HG03139 (cell line): ENCODE data around the gene ZMIZ1.

ENCODE experiments used
- ATAC-seq: cut with Tn5 transposase; IDR thresholded peaks from one replicate; pipeline ENCODE4 v1.9.1; 2021; ENCODE audit not compliant: unreplicated experiment

Gene ZMIZ1

DNA sequence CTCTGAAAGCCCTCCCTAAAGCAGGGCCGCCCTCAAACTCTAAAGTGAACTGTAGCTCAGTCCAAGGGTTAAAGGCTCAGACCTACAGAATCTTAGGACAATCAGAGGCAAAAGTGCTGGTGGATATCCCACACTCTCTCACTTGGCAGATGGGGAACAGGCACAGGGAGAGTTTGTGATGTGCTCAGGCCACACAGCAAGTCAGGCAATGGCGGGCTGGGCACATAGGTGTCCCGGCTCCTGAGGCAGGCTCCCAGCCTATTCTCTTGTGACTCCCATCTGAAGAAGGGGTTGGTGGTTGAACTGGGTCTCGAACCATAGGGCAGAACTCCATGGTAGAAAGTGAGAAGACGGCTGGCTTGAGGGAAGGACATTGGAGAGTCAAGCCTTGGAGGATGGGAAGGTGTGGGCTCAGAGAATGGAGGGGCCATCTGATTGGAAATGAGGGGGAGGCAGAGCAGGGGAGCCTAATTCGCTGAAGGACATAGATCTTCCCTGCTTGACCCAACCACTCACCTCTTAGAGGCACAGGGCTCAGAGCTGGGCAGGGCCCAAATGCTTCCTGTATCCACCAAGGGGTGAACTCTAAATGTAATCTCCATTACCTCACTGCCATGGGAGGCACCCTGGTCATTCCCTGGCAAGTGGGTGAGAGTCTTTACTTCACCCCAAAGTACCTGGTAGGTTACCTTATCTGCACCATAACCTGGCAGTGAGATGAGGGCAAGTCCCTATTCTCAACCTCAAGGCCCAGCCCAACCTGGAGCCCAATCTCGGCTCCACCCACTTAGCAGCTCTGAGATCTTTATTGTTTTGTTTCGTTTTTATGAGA lies 4.9 kb upstream of the ZMIZ1 start:
- no peak for ATAC-seq

DNA sequence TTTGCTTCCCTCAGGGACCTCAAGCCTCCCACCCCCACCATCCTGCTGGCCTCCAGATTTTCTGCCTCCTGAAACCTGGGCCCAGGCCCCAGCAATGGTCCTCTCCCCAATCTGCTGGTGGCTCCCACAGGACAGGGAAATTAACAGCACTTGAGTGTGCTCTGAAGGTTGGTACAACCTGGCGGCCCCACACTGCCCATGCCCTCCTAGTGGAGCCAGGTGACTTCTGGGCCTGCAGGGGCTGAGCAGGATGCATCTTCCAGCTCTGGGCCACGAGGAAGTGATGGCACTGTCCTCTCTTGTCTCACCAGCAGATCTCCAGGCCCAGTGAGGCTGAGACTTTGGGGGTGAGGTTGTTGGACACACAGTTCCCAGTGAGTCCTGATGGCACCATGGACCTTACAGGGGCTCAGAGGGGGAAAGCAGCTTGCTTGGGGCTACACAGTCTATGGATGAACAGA lies 3.6 kb upstream of the ZMIZ1 start:
- no peak for ATAC-seq

DNA sequence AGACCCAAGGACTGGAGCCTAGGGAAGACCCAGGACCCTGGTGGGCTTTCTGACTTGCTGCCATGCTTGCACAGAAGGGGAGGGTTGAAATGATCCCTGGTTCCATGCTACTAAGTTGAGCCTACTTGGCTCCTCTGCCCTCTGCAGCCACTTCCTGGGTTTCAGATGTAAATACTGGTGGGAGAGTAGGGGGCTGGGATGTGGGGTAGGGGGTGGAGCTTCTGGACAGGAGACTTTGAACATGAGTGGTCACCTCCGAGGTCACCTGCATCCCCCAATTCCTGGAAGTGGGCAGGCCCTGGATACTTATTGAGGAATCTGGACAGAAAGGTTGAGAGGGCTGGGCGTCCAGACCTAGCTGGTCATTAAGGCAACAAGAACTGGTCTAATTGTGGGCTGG lies 2.9 kb upstream of the ZMIZ1 start:
- ATAC-seq = no peak

DNA sequence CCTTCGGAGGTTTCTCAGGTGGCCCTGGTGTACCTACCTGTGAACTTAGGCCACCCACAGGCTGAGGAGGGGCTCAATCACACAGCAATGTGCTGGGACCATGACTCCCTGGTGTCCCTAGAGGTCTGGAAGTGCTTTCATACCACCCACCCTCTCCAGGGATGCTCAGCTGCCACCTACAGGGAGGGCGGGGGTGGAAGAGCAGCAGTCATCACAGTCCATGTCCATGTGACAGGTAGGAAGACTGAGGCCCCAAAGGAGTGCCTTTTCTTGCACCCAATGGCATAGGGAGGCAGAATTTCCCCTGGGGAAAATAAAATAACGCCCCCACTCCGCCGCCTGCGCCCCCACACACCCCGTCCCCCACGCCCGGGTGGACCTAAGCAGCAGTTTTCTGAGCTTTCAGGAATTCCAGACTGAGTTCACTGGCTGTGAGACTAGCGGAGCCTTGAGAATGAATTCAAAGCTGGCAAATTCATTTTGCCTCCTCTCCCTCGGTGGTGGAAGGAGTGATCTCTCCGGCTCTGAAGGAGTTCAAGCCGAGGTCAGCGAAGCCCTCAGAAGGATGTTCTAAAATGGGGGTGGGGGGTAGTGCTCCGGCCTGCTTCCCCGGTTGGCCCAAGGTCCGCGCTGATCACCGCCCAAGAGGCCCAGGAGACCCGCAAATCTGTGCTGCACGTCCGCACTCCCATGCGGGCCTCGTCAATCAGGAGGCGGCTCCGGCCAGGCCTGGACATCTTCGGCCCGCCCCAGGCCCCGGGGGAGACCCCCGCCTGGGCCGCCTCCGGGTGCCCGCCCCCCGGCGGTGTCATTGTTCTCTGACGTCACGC lies 2.1 kb upstream of the ZMIZ1 start:
- no peak for ATAC-seq

DNA sequence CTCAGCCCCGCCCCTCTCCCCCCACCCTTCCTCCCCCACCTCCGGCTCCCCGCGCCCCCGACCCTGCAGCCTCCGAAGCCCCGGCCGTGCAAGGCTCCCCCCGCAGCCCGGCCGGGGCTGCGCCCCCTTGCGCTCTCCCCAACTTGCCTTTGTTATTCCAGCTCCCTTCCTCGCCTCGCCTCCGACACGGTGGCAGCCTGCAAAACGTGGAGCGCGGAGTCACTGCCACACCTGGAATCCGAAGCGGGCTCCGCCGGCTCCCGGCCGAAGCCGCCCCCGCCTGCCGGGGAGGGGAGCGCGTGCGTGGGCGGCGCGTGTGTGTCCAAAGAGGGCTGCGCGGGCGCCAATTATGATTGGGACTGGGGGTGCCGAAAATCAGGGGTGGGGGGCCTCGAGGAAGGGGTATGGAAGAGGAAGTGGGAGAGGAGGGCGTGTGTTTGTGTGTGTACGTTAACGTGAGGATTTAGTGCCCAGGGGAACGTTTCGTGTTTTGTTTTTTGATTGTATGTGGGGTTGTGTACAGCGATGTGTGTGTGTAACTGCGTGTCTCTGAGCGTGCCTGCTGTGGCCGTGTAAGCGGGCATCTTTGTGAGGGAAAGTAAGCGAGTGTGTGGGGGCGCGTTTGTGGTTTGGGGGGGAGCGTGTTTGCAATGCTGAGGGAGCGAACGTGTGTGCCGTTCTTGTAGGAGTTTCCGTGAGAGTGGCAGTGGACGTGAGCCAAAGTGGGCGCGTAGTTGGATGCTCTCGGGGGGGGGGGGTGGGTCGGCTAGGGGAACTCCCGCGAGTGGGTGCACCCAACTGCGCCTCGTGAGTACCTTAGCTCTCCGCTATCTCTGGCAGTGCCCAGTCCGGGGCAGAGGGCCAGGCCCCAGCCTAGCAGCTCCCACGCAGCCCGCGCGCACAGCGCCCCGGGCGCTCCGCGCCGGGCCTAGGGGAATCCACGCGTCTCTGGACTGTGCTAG lies 1.2 kb upstream of the ZMIZ1 start:
- no peak for ATAC-seq

DNA sequence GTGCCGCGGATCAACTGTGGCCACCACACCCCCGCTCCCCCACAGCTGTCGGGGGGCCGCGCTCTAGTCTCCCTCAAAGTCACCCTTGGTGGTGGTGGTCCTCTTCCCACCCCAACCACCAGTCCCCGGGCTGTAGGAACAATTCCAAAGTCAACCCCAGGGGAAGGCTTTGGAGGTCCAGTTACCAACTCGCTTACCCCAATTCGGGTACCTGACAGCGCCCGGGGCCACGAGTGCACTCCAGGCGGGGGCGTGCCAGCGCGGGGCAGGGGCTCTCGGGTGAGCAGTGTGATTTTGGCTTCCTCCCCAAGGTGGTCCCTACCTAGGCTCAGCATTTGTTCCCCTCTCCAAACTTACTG lies 584 bp upstream of the ZMIZ1 start:
- ATAC-seq = no peak

DNA sequence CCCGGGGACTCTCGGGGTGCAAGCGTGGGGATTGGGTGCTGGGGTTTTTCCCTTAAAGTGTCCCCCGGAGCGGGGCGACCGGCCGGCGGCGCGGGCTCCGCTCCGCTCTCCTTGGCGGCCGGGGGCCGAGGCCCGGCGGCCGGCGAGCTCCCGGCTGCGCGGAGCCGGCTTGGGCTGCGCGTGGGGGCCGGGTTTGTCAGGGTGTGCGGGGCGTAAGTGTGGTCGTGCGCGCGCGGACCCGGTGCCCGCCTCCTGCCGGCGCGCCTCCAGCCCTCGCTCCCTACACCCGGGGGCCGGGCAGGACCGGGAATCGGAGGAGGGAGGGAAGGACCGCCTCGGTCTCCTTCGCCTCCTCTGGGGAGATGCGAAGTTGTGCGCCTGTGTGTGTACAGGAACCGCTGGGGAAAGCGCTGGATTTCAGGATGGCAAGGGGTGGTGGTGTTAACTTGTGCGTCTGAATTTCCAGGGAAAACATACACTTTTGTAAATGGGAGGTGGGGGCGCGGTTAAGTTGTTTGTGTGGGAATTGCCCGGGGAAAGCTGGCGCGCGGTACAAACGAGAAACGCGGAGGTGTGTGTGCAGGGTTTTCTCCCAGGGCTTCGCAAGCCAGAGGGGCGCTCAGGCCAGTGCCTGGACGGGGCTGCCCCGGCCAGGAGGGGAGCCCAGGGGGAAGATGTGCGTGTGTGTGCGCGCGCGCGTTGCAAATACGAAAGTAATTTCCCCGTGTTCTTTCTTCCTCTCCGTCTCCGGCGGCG lies 737 bp downstream of the ZMIZ1 start:
- ATAC-seq = peak; percentile 3

DNA sequence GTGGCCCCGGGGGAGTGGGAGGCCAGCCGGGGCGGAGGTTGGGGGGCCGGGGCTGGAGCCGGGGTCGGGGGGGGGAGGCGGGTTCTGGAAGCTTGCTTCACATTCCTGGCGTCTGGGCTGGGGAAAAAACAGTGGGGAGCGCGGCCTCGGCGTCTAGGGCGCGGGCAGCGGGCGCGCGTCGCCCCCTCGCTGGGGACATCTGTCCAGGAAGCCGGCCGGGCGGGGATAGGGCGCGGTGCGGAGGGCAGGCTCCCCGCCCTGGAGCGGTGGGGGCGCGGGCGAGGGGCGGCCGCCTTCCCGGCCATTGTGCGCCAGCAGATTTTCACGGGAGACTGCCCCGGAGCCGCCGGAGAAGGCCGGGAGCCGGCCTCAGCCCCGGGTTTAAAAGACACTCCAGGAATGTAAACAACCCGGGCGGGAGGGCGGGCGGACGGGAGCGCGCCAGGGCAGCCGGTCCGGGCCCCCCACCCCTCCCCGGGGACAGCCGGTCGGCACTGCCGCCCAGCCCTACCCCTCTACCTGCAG lies 1.4 kb downstream of the ZMIZ1 start:
- no peak for ATAC-seq

DNA sequence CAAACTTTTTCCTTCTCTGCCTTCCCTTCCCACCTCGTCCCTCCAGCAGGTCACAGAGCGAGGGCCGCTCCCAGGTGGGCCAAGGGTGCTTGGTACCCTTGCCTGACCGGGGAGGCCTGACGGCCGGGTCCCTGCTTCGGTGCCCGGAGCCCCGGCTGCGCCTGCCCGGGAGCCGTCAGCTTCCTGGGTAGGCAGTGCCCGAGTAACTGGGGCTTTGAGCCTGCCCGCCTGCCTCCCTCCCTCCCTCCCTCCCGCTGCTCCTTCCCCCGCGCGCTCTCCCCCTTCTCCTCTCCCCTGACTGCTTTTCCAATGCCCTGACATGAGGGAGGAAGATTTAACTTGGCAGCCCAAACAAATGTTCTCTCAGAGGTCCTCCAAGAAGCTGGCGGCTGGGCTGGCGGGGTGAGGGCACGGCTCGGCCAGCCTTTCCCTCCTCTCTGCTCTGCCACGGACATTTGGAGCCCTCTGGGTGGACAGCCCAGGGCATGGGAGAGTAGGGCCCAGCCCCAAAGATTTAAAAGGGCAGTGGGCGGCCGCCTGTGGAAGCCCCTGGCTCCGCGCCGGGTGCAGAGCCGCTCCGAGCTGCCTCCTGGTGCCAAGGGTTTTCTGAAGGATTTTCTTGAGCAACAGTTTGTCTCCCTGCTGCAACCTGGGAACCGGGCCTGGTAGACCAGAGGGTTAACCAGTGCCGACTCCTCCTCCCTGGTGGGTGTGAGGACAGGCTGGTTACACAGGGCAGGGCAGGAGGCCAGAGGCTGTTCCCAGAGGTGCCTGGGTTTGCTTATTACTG lies 2.0 kb downstream of the ZMIZ1 start:
- no peak for ATAC-seq

DNA sequence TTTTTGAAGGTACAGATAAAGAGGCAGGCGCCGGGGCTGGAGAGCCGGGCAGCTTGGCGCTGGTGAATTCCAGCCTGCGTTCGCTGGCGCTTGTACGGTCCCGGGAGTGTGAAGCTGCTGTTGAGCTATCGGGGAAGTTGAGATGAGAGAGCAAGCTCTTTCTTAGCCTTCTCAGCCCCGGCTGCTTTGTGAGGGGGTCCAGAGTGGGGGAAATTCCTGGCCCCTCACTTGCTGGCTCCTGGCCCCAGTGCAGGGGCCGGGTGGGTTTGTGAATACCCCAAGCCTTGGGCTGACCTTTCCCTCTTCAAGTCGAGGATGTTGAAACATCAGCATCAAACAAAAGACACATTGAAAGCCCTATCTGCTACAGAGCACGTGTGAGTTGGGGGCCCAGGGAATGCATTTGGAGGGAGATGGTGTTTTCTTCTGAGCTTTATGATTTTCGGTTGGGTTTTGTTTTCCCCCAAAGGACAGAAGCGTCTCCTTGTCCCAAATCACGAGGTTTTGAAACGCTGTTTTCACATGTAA lies 2.7 kb downstream of the ZMIZ1 start:
- ATAC-seq = no peak

DNA sequence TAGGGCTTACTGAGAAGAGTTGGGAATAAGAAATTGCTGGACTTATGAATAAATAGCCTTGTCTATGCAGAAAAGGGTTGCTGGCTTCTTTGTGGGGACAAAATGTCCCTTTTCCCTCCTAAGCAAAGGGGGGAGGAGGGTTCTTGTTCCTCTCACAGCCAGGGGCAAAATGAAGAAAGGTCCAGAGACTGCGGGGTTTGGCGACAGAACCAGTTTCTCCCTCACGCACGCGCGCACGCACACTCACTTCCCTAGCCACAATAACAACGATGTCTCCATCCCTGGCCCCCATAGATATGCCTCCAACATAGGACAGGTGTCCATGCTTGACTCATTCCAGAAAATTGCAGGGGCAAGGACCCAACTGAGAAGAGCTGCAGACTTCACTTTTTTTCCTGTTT lies 3.3 kb downstream of the ZMIZ1 start:
- ATAC-seq = no peak

DNA sequence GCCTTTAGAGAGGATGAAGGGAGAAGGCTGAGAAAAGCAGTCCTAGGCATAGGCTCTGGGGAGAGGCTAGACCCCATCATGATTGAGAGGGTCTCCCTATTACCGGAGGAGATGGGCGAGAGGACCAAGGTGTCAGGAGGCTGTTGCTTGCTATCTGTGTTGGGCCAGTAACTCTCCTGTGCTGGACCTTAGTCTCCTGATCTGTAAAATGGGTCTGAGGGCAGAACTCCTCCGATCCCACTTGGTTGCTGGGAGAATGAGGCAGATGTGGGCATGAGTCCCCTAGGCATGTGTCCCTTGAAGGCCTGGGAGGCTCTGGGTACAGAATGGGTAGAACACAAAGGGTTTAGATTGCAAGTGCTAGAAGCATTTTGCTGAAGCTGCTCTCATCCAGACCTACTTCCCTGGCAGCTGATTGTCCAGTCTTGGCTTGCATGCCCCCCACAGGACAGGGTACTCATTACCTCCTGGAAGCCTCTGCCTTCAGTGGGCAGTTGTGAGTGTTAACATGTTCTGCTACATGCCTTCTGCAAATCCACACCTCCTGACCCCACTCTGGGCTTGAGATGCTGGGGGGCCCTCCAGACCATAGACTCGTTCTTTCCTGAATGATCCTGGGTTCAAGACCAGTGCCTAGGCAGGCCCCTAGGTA lies 4.4 kb downstream of the ZMIZ1 start:
- no peak for ATAC-seq

DNA sequence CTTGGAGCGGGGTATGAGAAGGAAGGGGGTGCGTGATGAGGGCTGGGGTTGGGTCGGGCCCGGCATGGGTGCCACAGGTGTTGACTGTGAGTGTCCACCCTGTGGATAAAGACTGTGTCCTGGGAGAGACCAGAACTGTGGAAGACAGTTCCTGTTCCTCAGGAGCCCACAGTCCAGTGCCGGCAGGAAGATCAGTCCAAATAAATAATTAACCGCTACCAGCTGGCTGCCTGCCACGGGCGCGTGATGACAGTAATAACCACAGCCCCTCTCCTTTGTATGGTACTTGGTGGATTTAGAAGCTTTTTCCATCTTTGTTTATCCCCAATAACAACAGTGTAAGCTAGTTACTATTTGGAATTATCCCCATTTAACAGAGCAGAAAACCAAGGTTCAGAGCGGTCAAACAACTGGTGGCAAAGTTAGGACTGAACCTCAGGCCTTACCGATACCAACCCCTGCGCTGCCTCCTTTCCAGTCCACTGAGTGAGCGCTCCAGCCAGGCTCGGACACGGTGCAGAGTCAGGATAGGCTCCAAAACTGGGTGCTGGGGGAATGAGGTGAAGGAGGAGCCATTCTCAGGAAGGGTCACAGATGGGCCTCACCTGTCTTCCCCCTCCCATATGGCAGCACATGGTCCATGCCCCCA lies 5.1 kb downstream of the ZMIZ1 start:
- no peak for ATAC-seq

DNA sequence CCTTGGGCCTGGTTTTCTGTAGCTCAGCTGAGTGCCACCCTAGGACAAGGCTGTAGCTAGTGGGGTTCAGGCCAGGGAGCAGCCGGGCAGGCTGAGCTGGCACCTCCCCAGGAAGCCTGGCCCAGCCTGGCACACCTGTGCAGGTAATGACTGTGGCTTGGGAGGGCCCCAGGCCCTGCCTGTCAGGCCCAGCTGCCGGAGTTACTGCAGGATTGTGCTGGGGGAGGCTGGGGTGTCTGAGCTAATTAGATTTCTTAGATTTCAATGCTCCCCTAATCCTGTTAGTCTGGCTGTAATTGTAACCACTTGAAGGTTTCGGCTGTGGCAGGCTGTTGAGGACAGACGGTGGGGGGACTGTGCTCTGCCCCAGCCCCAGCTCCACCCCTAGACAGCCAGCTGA lies 6.0 kb downstream of the ZMIZ1 start:
- no peak for ATAC-seq

DNA sequence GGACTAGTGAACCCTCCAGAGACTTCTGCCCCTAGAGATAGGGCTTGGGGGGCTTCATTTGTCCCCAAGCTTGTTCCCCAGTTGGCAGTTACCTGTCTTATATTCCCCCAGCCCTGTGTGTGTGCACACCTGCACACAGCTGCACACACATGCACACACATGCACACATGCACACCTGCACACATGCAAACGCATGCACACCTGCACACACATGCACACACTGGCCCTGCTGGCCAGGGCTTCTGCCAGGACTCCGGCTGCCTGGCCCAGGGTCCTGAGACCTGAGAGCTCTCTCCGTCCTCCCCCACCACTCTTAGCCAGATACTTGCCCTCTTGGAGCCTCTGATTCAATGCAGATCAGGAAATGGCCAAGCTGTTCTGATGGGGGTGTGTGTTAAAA lies 6.7 kb downstream of the ZMIZ1 start:
- ATAC-seq = no peak

DNA sequence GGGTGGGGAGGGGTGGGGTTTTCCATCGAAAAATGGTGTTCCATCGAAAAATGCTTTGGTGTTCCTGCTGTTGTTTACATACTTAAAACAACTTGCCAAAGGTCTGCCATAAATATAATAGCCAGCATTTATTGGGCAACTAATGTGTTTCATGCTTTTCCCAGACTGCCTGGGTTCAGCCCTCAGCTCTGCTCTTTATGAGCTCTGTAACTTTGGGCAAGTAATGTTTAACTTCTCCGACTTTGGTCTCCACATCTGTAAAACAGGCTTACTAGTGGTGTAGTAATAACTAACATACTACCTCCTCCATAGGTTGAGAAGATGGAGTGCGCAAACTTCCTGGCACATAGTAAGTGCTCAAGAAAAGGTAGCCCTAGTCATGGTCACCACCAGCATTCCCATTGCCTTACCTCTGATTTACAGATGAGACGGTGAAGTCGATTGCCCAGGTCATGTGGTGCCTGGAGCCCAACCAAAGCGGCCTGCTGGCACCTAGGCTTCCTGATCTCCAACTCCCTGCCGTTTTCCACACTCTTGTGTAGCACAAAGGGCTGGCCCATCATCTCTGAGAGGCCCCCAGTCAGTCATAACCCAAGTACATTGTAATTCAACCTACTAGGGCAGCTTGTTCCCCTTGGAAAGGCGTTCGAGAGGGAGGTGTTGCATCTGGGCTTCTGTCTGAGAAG lies 8.9 kb downstream of the ZMIZ1 start:
- ATAC-seq = no peak

DNA sequence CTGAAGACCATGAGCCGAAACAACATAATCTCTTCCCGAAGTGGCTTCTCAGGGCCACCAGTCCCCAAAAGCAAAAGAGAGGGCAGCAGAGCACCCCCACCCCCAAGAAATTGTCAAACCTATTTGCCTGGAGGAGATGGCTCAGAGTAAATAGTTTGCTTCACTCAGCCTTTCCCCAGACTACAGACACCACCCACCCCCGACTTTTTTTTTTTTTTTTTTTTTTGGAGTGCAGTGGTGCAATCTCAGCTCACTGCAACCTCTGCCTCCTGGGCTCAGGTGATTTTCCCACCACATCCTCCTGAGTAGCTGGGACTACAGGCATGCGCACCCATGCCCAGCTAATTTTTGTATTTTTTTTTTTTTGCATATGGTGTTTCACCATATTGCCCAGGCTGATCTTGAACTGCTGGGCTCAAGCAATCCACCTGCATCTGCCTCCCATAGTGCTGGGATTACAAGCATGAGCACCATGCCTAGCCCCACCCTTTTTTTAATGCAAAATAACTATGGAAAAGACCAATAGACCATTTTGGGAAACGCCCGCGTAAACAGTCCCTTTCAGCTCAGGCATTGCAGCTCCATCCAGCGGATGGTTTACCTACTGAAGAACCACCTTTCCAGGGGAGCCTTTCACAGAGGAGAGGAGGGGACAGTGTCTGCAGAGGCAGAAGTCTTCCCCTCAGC lies 9.7 kb downstream of the ZMIZ1 start:
- ATAC-seq = no peak
